GM12878 (cell line): Measurements from ENCODE around the gene TNFRSF8. TPM values are rescaled to one million over a fixed set of nuclear protein-coding genes. Genes with fewer than 3 reads are reported as not detected.

Experiments
- BACH1 ChIP-seq: fragments of 450-650 bp; IDR thresholded peaks from 2 replicates; pipeline ENCODE4 v1.6.1; 2017; ENCODE audit warnings: mild to moderate bottlenecking, borderline replicate concordance
- CTCF ChIP-seq, 3 experiments: IDR thresholded peaks in 2 of 3; conservative IDR thresholded peaks in 1 of 3; 2 replicates each; pipeline ENCODE4 v1.5.1; 2011; ENCODE audit warnings: low read depth in 3 of 3, low read length in 3 of 3, mild to moderate bottlenecking in 3 of 3, control low read depth in 2 of 3, moderate library complexity in 2 of 3, inconsistent platforms in 1 of 3, mixed read lengths in 1 of 3; ENCODE audit not compliant: control insufficient read depth in 2 of 3, insufficient read depth in 1 of 3; ENCODE audit errors: extremely low read depth in 1 of 3
- E2F8 ChIP-seq: fragments of 450-650 bp; IDR thresholded peaks from 2 replicates; pipeline ENCODE4 v1.6.1; 2018; ENCODE audit warnings: mild to moderate bottlenecking, low read depth, moderate library complexity; ENCODE audit not compliant: partially characterized antibody
- ELK1 ChIP-seq: IDR thresholded peaks from 2 replicates; pipeline ENCODE4 v1.6.1; 2012; ENCODE audit warnings: low read depth, low read length, improper control_type of control experiment
- EZH2 ChIP-seq: IDR thresholded peaks from 2 replicates; pipeline ENCODE4 v1.6.1; 2012; ENCODE audit warnings: low read depth, mild to moderate bottlenecking, control low read depth, inconsistent platforms, low read length, borderline replicate concordance; ENCODE audit not compliant: control insufficient read depth
- FOS ChIP-seq: IDR thresholded peaks from 3 replicates; pipeline ENCODE4 v1.6.1; 2011; ENCODE audit warnings: borderline replicate concordance; ENCODE audit not compliant: insufficient read length; ENCODE audit errors: extremely low read depth
- FOXM1 ChIP-seq: IDR thresholded peaks from 2 replicates; pipeline ENCODE4 v1.6.1; 2012; ENCODE audit warnings: low read depth, mild to moderate bottlenecking, inconsistent platforms, low read length, moderate library complexity
- HDAC6 ChIP-seq: fragments of 200-600 bp; sonication (generic); IDR thresholded peaks from one replicate; pipeline ENCODE4 v1.8.0; 2017; ENCODE audit warnings: antibody characterized with exemption; ENCODE audit not compliant: unreplicated experiment
- HDGF ChIP-seq: fragments of 450-650 bp; IDR thresholded peaks from 2 replicates; pipeline ENCODE4 v1.6.1; 2016; ENCODE audit warnings: antibody characterized with exemption
- IRF5 ChIP-seq: fragments of 450-650 bp; IDR thresholded peaks from 2 replicates; pipeline ENCODE4 v1.6.1; 2017; ENCODE audit warnings: borderline replicate concordance
- MTA2 ChIP-seq: fragments of 450-650 bp; IDR thresholded peaks from 2 replicates; pipeline ENCODE4 v1.6.1; 2016; ENCODE audit warnings: low read depth, mild to moderate bottlenecking, moderate library complexity
- MTA3 ChIP-seq: IDR thresholded peaks from 2 replicates; pipeline ENCODE4 v1.6.1; 2012; ENCODE audit warnings: low read length, inconsistent platforms, borderline replicate concordance
- NR2C2 ChIP-seq: IDR thresholded peaks from 2 replicates; pipeline ENCODE4 v1.6.1; 2011; ENCODE audit warnings: borderline replicate concordance, low read depth; ENCODE audit not compliant: control insufficient read depth, insufficient read length
- PML ChIP-seq: IDR thresholded peaks from 2 replicates; pipeline ENCODE4 v1.6.1; 2012; ENCODE audit warnings: low read length, inconsistent platforms
- POU2F2 ChIP-seq: IDR thresholded peaks from 3 replicates; pipeline ENCODE4 v1.6.1; 2011; ENCODE audit warnings: low read depth, mild to moderate bottlenecking, low read length, borderline replicate concordance
- RAD21 ChIP-seq: IDR thresholded peaks from 2 replicates; pipeline ENCODE4 v1.6.1; 2011; ENCODE audit warnings: mild to moderate bottlenecking, low read depth, low read length, moderate library complexity; ENCODE audit not compliant: insufficient read depth
- SMAD5 ChIP-seq: IDR thresholded peaks from 2 replicates; pipeline ENCODE4 v1.6.1; 2016; ENCODE audit warnings: antibody characterized with exemption, low read depth
- SP1 ChIP-seq: IDR thresholded peaks from one replicate; pipeline ENCODE4 v1.6.1; 2011; ENCODE audit warnings: low read depth, low read length
- TAF1 ChIP-seq: IDR thresholded peaks from 2 replicates; pipeline ENCODE4 v1.6.1; 2011; ENCODE audit warnings: mild to moderate bottlenecking, low read depth, low read length, borderline replicate concordance
- TBL1XR1 ChIP-seq: IDR thresholded peaks from 2 replicates; pipeline ENCODE4 v1.6.1; 2012; ENCODE audit warnings: low read depth, low read length, improper control_type of control experiment
- TCF7 ChIP-seq: IDR thresholded peaks from 2 replicates; pipeline ENCODE4 v1.6.1; 2014; ENCODE audit warnings: antibody characterized with exemption, borderline replicate concordance
- polyA plus RNA-seq, 11 experiments: library from polyadenylated mRNA; depleted of rRNA in 4 of 11; unstranded in 6 of 11; stranded (reverse) in 5 of 11; fragments of >200 nt; fragmentation: Nextera tagmentation in 4 of 11; fragmentation: Illumina TruSeq in 1 of 11; extraction: Ambion mirVana in 4 of 11; extraction: Trizol in 1 of 11; gene quantifications; 1 replicate in 1 of 11; 2 replicates in 10 of 11; pipeline versions ENCODE4 v1.2.1 to v1.2.3, GENCODE V29; 2011 to 2016; ENCODE audit warnings: inconsistent platforms in 2 of 11, missing spikeins in 2 of 11, low read depth in 1 of 11
- total RNA-seq, 4 experiments: library from RNA; depleted of rRNA in 3 of 4; stranded (reverse); fragments of >200 nt in 3 of 4; fragmentation: Illumina TruSeq in 1 of 4; extraction: Trizol in 1 of 4; gene quantifications; 2 replicates each; pipeline versions ENCODE4 v1.2.1 to v1.2.3, GENCODE V29; 2013 to 2021

TNFRSF8 gene
- total and polyA plus RNA-seq, 10 of the 15 experiments (the other 5 are each of a cell fraction or from before 2014, with no cell fraction given) = 9.8 to 114 (median 58.8) TPM

GRCh38 chr1:12059722-12060464, 3.2 kb upstream of the TNFRSF8 start (continued):
- 0 out of 6 replicates have a peak, but pooled peaks of 1 of the 3 experiments have one; percentile 0 for TF ChIP-seq CTCF (IDR thresholded peaks at IDR 0.05 in 2 of 3, conservative IDR thresholded peaks at IDR 0.05 in 1 of 3; ENCODE audit: control insufficient read depth in 2 of 3, extremely low read depth in 1 of 3, insufficient read depth in 1 of 3, low read depth in 3 of 3, low read length in 3 of 3)
- no peak for TF ChIP-seq FOS
- TF ChIP-seq BACH1 = no peak
- no peak for TF ChIP-seq SP1
- TF ChIP-seq PML = no peak
- no peak for TF ChIP-seq IRF5
- TF ChIP-seq TBL1XR1 = 0 out of 2 replicates have a peak, but pooled peaks have one; percentile 20
- no peak for TF ChIP-seq HDAC6
- no peak for TF ChIP-seq ELK1
- TF ChIP-seq NR2C2 = no peak
- TF ChIP-seq MTA2 = peak; percentile 71
- TF ChIP-seq TAF1 = no peak
- TF ChIP-seq SMAD5 = no peak
- no peak for TF ChIP-seq POU2F2
- no peak for TF ChIP-seq MTA3
- peak; percentile 26; the same call in 1 of the 2 replicates for TF ChIP-seq HDGF
- TF ChIP-seq EZH2 = no peak
- no peak for TF ChIP-seq TCF7
- TF ChIP-seq FOXM1 = no peak
- no peak for TF ChIP-seq RAD21
- no peak for TF ChIP-seq E2F8
